Effector memory CD4-positive, alpha-beta T cell (primary cell): ENCODE data around the gene KRTAP5-11.

Source experiments
- DNase-seq, 3 donors: peaks; one replicate each; pipeline ENCODE4 v3.0.0-alpha.2; 2020
- H3K27ac ChIP-seq: 2 replicates; pipeline ENCODE4 v1.7.0; 2013; ENCODE audit warnings: mild to moderate bottlenecking, low read length, moderate library complexity; ENCODE audit not compliant: insufficient read depth, poor library complexity, severe bottlenecking
- H3K27me3 ChIP-seq: replicated peaks from 2 replicates; pipeline ENCODE4 v1.7.0; 2013; ENCODE audit warnings: mild to moderate bottlenecking, low read length; ENCODE audit not compliant: insufficient read depth, control insufficient read depth, poor library complexity, severe bottlenecking
- H3K36me3 ChIP-seq: 2 replicates; pipeline ENCODE4 v1.7.0; 2013; ENCODE audit warnings: mild to moderate bottlenecking, low read length, moderate library complexity; ENCODE audit not compliant: control insufficient read depth, insufficient read depth
- H3K4me1 ChIP-seq: 2 replicates; pipeline ENCODE4 v1.7.0; 2013; ENCODE audit warnings: low read length, mild to moderate bottlenecking; ENCODE audit not compliant: control insufficient read depth, insufficient read depth, poor library complexity, severe bottlenecking
- H3K4me3 ChIP-seq: 2 replicates; pipeline ENCODE4 v1.7.0; 2013; ENCODE audit warnings: low read length, low read depth, mild to moderate bottlenecking; ENCODE audit not compliant: insufficient read depth, poor library complexity, severe bottlenecking
- H3K9me3 ChIP-seq: 2 replicates; pipeline ENCODE4 v1.7.0; 2013; ENCODE audit warnings: mild to moderate bottlenecking, low read length, moderate library complexity; ENCODE audit not compliant: control insufficient read depth

Gene KRTAP5-11

DNA sequence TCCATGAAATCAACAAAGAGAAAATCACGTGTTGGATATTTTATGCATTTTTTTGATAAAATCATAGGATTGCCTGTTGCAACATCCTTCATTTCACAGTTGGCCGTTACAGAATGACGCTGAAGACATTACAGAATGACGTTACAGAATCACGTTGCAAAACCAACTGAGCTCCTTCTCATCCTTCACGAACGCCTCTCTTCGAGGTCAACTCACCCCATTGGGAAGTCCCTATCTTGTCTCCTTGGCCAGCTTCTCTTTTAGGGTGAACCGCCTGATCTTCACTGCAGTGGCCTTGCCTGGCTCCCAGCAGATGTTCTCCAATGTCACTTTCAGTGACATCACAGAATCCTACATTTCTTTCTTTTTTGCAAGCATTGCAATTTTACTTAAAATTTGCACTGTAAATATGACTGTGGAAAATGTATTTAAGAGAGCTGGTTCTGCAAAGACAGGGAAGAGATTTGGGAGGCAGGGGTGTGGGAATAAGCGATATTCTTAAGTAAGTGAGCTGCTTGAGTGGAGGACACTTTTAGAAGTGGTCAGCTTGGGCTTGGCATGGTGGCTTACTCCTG lies 50.6 kb downstream of the KRTAP5-11 start:
- Histone ChIP-seq H3K27me3 (no peaks in the 10 kb centered on the region), H3K36me3 (no peaks in the 10 kb centered on the region), H3K4me3 (no peak overlapping the region), H3K27ac (no peak overlapping the region), H3K9me3 (no peaks in the 10 kb centered on the region), H3K4me1 (no peaks in the 10 kb centered on the region)
- DNase-seq, result no peak
